GM10847 (cell line): ENCODE measurements around the gene RALGPS1.

Source experiments
- POLR2A ChIP-seq: IDR thresholded peaks from 2 replicates; pipeline ENCODE4 v1.6.1; 2011; ENCODE audit not compliant: insufficient read length; ENCODE audit errors: extremely low read depth

Gene RALGPS1

DNA sequence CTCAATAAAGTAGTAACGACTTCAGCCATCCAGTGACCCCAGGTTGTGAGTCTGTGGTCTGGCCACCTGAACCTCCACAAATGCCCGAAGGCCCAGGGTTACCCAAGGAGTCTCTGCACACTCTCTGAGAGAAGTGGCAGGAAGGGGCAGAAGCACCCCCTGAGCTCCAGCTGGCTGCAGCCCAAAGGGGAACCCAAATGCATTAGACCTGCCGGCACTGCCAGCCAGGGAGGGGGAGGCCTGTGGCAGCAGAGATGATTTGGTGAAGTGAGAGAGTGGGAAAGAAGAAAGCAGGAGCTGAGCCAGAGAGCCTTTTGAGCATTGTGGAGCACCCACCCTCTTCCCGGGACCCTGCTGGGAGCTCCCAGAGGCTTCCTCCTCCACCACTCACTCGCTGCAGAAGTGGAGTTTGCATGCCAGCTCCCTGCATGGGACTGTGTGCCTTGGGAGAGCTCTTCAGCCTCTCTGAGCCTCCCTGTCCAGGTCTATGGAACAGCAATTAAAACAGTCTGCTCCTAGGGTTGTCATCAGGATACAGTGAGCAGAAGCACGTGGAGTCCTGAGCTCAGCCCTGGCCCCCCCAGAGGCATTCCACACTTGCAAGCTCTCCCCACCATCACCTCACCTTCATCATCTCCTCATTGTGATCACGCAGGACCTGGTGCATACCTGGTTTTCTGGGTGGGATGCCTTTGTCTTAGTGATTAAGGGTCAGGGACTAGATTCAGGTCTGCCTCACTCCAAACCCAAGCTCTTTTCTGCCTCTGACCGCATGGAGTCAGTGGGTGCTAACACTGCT lies 221.7 kb downstream of the RALGPS1 start:
- no peak for TF ChIP-seq POLR2A

DNA sequence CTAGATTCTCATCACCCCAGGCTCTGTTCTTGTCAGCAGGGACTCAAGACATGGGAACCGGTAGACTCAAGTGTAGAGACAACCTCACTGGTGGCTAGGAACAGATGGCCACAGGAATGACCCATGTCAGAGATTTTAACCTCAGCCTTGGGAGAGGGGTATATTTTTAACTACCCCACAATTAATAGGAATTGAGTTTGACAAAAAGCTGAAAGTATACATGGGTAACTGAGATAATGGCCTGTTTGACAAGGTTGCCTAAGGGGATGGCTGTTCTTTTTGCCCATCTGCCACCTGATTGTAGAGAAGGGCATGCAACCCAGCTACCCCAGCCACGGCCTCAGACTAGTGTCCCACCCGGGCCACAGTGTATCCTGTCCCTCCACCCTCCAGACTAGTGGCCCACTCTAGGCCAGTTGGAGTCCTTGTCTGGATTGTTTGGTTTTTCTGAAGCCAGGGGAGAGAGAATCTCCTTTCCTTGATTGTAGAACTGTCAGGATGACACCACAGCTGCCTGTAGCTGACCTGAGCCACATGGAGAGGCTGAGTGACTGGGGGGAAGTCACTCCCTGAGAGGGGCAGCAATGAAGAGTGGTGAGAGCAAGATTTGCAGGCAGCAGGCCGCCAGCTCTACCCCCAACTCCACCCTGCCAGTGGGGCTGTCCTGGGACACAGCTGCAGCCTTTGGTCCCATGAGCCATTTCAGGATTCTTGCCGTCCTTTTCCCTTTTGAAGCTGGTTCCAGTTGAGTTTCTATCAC lies 222.5 kb downstream of the RALGPS1 start:
- TF ChIP-seq POLR2A: no peak

DNA sequence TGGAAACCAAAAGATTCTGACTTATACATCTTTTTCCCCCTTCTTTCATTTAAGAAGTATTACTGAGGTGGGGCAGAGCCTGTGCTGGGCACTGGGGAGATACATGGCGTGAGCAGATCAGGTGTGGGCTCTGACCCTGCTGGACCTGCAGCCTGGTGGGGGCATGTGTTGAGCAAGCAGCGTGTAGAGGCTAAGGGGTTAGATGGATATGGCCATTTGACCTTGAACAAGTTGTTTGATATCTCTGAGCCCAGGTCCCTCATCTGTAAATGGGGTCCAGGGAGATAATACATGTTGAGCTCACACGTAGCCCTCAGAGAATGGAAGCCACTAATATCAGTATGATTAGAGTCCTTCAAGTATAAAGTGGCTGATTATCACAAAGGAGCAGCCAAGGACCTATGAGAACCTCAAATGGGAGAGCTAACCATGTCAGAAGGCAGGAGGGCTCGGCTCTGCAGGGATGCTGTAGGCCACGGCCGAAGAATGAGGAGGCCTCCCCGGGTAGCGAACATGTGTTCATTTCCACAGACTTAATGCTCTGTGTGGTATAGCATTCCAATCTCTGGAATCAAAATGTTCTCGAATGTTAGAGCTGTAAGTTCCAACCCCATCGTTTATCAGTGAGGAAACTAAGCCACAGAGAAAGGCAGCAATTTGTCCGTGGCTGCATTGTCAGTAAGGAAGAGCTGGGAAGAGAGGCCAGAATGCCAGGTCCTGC lies 223.2 kb downstream of the RALGPS1 start:
- TF ChIP-seq POLR2A: no peak

DNA sequence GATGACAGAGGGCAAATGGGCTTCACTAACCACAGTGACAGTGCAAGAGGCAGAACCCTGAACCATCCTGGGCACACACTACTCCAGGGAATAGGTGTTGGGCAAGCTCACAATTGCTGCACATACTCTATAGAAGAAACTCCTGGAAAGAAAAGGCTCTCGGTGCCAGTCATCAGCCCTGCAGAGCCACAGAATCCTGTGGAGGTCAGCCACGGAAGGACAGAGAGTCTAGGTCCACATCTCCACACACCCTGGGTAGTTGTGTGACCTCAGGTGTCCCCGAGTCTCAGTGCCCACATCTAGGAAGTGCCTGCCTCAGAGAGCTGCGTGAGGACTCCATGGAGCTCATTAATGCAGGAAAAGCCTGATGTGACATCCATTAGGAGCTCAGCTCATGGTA lies 223.9 kb downstream of the RALGPS1 start:
- no peak for TF ChIP-seq POLR2A

DNA sequence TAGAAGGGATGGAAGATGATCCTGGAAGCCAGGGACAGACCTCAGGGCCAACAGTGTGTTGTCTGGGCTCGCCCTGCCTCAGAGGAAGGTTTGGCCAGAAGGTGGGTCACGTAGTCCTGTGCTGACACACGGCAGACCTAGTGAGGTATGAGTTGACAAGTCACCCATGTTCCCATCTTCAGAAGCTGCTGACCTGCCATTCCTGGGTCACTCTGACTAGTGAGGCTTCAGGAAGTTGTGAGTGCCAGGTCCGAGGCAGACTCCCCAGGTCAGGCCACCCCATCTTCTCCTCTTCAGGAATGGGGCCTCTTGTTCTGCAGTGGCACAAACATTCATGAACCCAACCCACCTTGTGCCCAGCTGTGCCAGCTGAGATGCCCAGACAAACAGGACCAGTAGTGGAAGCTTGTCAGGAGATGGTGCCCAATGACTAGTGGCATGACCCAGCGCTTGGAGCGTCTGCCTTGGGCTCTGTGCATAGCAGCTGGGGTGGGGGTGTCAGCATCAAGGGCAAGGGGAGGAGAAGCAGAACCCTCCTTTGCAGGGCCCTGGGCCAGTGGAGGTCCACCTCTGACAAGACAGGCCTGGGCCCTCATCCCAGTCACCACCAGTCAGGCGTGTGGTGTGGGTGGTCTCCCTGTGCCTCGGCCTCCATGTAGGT lies 224.6 kb downstream of the RALGPS1 start:
- no peak for TF ChIP-seq POLR2A

GRCh38 chr9:127139775-127140174 lies 225.2 kb downstream of the RALGPS1 start:
- no peak for TF ChIP-seq POLR2A

- no peak for TF ChIP-seq POLR2A
These were observed 225.6 kb downstream of the RALGPS1 start for GRCh38 chr9:127140181-127140580.

DNA sequence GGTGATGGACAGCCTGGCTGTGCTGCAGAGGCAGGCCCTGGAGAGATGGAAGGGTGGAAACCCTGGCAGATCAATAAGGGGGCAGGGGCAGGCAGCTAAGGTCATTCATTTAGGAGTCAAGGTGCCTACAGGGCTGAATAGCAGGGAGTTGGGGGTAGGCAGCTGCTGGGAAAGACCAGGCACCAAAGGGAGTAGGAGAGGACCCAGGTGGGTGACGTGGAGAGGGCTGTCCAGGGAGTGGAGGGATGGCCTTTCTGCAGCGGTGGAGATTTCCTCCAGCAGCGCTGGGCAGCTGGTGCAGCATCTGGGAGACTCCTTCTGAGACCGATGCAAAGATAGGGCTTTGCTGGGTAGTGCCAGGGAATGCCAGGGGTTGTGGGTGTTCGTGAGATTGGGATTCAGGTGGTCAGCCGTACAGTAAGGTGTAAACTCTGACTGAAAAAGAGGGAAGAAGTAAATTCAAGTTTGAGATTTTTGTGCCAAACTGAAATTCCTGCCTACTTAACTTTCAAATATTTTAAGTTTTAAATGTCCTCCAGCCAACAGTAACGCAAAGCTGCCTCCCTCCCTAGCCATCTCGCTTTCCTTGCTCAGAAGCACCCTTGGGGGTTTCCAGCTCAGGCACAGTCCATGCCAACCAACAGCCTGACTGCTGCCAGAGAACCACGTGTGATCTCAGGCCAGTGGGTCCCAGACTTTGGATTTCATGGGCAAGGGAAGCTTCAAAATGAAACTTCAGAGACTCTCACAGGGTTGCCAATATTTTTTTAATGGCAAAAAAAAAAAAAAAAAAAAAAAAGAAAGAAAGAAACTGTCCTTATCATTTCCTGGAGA lies 226.5 kb downstream of the RALGPS1 start:
- TF ChIP-seq POLR2A: no peak

- no peak for TF ChIP-seq POLR2A
These were observed 227.7 kb downstream of the RALGPS1 start for GRCh38 chr9:127142291-127142690.

DNA sequence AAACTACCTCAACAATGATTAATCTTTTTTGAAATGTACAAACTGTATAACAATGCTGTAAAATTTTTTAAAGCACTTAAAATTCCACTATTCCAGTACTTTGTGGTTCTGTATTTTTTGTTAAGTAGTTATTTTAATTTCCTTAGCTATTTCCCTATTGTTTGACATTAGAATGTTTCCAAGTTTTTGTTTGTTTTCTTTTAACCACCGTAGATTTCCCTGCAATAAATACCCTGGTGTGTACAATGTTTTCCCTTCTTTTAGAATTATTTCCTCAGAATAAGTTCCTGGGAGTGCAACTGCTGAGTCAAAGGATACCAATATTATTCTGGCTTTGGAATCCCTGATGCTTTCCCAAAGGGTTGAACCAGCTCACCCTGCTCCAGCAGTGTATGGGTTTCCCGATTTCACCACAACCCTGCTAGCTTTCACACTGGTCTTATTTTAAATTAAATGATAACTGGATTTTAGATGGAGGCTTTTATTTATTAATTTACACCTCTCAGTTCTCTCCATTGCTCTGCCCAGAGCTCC lies 228.4 kb downstream of the RALGPS1 start:
- TF ChIP-seq POLR2A: no peak

GRCh38 chr9:127143920-127144465 lies 229.4 kb downstream of the RALGPS1 start:
- no peak for TF ChIP-seq POLR2A

DNA sequence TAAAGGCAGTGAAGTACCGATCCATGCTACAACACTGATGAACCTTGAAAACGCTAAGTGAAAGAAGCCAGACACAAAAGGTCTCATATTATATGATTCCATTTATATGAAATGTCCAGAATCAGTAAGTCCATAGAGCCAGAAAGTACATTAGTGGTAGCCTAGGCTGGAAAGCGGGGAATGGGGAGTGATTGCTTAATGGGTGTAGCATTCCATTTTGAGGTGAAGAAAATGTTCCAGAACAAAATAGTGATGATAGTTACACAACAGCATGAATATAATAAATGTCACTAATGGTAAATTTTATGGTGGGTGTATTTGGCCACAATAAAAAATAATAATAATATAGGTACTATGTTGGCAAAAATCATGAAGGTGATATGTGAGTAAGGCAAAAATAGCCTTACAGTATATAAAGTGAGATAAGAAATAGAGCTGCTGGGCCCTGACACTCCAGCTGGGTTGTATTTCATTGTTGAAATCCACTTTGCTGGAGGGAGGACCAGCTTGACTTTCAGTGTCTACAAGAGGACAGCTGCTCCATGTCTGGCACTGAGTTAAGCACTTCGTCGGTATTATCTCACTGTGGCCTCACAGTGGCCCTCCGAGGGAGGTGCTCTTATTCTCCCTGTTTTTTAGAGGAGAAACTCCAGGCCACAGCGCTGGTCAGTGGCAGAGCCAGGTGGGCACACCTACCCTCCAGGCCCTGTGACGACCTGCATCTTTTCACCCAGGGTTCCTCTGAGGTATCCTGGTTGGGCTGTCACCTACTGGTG lies 230.3 kb downstream of the RALGPS1 start:
- TF ChIP-seq POLR2A: no peak

- TF ChIP-seq POLR2A: no peak
These were observed 232.7 kb downstream of the RALGPS1 start for GRCh38 chr9:127147251-127147650.
